ENCODE measurements around the gene HOMER1. TPM values are rescaled to one million over a fixed set of nuclear protein-coding genes. Genes with fewer than 3 reads are reported as not detected.
A peak's percentile ranks its signal among the peaks of the same experiment; 100 is the strongest.

The HOMER1 gene
- total RNA-seq, 1 donor = 14.1 TPM

- TF ChIP-seq CTCF (IDR thresholded peaks at IDR 0.05; ENCODE audit: extremely low read depth, low read depth, low read length) = no peak
- Histone ChIP-seq H3K79me2 (ENCODE audit: insufficient read depth, low read length) (no peaks in the 10 kb centered on the region), H3K4me1 (ENCODE audit: insufficient read depth, low read length) (no peaks in the 10 kb centered on the region), H3K9me3 (ENCODE audit: low read depth, low read length) (no peaks in the 10 kb centered on the region), H3K36me3 (ENCODE audit: insufficient read depth, low read length) (no peaks in the 10 kb centered on the region), H3K4me3 (ENCODE audit: insufficient read depth, low read length) (no peak overlapping the region), H3K27ac (ENCODE audit: low read depth, low read length) (no peak overlapping the region), H4K20me1 (ENCODE audit: insufficient read depth, low read length) (no peaks in the 10 kb centered on the region), H3K27me3 (ENCODE audit: insufficient read depth, low read length) (no peaks in the 10 kb centered on the region), H2AFZ (ENCODE audit: low read length) (peak overlapping the region; percentile 19), H3K4me2 (ENCODE audit: insufficient read depth, low read length) (no peak overlapping the region)
- DNase-seq (ENCODE audit: insufficient read length, low spot score, missing footprints) = no peak
These were observed 95.7 kb downstream of the HOMER1 start for GRCh38 chr5:79418276-79418675.

- Histone ChIP-seq H3K36me3 (ENCODE audit: insufficient read depth, low read length) (no peaks in the 10 kb centered on the region), H3K9me3 (ENCODE audit: low read depth, low read length) (no peaks in the 10 kb centered on the region), H3K27me3 (ENCODE audit: insufficient read depth, low read length) (no peaks in the 10 kb centered on the region), H4K20me1 (ENCODE audit: insufficient read depth, low read length) (no peaks in the 10 kb centered on the region), H3K27ac (ENCODE audit: low read depth, low read length) (no peak overlapping the region), H3K4me3 (ENCODE audit: insufficient read depth, low read length) (no peak overlapping the region), H3K79me2 (ENCODE audit: insufficient read depth, low read length) (no peaks in the 10 kb centered on the region), H3K4me2 (ENCODE audit: insufficient read depth, low read length) (no peak overlapping the region), H3K4me1 (ENCODE audit: insufficient read depth, low read length) (no peaks in the 10 kb centered on the region), H2AFZ (ENCODE audit: low read length) (no peak overlapping the region)
- no peak for DNase-seq (ENCODE audit: insufficient read length, low spot score, missing footprints)
- no peak for TF ChIP-seq CTCF (IDR thresholded peaks at IDR 0.05; ENCODE audit: extremely low read depth, low read depth, low read length)
These were observed 96.4 kb downstream of the HOMER1 start for GRCh38 chr5:79417495-79417894.

- Histone ChIP-seq H3K36me3 (ENCODE audit: insufficient read depth, low read length) (no peaks in the 10 kb centered on the region), H3K27me3 (ENCODE audit: insufficient read depth, low read length) (no peaks in the 10 kb centered on the region), H3K4me3 (ENCODE audit: insufficient read depth, low read length) (no peak overlapping the region), H3K4me1 (ENCODE audit: insufficient read depth, low read length) (no peaks in the 10 kb centered on the region), H3K4me2 (ENCODE audit: insufficient read depth, low read length) (no peak overlapping the region), H4K20me1 (ENCODE audit: insufficient read depth, low read length) (no peaks in the 10 kb centered on the region), H2AFZ (ENCODE audit: low read length) (no peak overlapping the region), H3K79me2 (ENCODE audit: insufficient read depth, low read length) (no peaks in the 10 kb centered on the region), H3K9me3 (ENCODE audit: low read depth, low read length) (no peaks in the 10 kb centered on the region), H3K27ac (ENCODE audit: low read depth, low read length) (no peak overlapping the region)
- DNase-seq (ENCODE audit: insufficient read length, low spot score, missing footprints) = no peak
- no peak for TF ChIP-seq CTCF (IDR thresholded peaks at IDR 0.05; ENCODE audit: extremely low read depth, low read depth, low read length)
These were observed 97.4 kb downstream of the HOMER1 start for GRCh38 chr5:79416499-79416898.

- Histone ChIP-seq H3K4me2 (ENCODE audit: insufficient read depth, low read length) (no peak overlapping the region), H2AFZ (ENCODE audit: low read length) (no peak overlapping the region), H4K20me1 (ENCODE audit: insufficient read depth, low read length) (no peaks in the 10 kb centered on the region), H3K36me3 (ENCODE audit: insufficient read depth, low read length) (no peaks in the 10 kb centered on the region), H3K27me3 (ENCODE audit: insufficient read depth, low read length) (no peaks in the 10 kb centered on the region), H3K4me1 (ENCODE audit: insufficient read depth, low read length) (no peaks in the 10 kb centered on the region), H3K79me2 (ENCODE audit: insufficient read depth, low read length) (no peaks in the 10 kb centered on the region), H3K4me3 (ENCODE audit: insufficient read depth, low read length) (no peak overlapping the region), H3K27ac (ENCODE audit: low read depth, low read length) (no peak overlapping the region), H3K9me3 (ENCODE audit: low read depth, low read length) (peaks cover 2% of the 10 kb centered on the region)
- DNase-seq (ENCODE audit: insufficient read length, low spot score, missing footprints) = no peak
- no peak for TF ChIP-seq CTCF (IDR thresholded peaks at IDR 0.05; ENCODE audit: extremely low read depth, low read depth, low read length)
These were observed 100.8 kb downstream of the HOMER1 start for GRCh38 chr5:79413112-79413511.

Measured in osteoblast (primary cell).